ENCODE results near the gene MRPL58.

MRPL58 gene

DNA sequence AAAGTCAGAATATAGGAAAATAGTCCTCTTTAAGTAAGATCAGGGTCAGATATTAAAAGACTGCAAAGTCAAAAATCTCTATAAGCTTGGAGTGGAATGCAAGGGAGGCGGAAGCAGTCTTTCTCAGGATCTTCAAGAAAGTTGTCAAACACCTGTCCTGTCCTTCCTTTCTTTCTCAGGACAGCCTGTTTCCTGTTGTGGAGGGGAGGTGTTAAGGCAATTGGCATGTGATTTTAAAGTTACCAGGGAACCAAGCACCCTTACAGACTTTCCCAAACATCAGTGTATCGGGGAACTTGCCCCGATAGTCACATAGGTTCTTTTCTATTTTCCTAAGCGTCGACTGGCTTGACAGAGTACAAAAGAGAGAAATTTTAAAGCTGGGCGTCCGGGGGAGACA lies 32.2 kb downstream of the MRPL58 start:
- no peak for TF ChIP-seq CTCF (IDR thresholded peaks at IDR 0.05; ENCODE audit: borderline replicate concordance, insufficient read depth, low read depth, low read length)
- no peak overlapping the region for H3K4me3 ChIP-seq (ENCODE audit: low read depth, low read length)

GRCh38 chr17:75045946-75046406 lies 33.5 kb downstream of the MRPL58 start:
- peak overlapping the region; percentile 99 for H3K4me3 ChIP-seq (ENCODE audit: low read depth, low read length)

GRCh38 chr17:75046407-75047289 lies 34.2 kb downstream of the MRPL58 start, which contains the start of the genes ATP5PD and KCTD2:
Gene ATP5PD, minus strand, starts transcription at chr17:75046969. Its CDS starts 4,319 bp downstream, at chr17:75042650.
Gene KCTD2, plus strand, starts transcription at chr17:75047225. Its CDS starts 26 bp downstream, at chr17:75047251.
- no peak for TF ChIP-seq CTCF (IDR thresholded peaks at IDR 0.05; ENCODE audit: borderline replicate concordance, insufficient read depth, low read depth, low read length)
- peak within 1 kb of the TSS; percentile 99 for H3K4me3 ChIP-seq (ENCODE audit: low read depth, low read length)

DNA sequence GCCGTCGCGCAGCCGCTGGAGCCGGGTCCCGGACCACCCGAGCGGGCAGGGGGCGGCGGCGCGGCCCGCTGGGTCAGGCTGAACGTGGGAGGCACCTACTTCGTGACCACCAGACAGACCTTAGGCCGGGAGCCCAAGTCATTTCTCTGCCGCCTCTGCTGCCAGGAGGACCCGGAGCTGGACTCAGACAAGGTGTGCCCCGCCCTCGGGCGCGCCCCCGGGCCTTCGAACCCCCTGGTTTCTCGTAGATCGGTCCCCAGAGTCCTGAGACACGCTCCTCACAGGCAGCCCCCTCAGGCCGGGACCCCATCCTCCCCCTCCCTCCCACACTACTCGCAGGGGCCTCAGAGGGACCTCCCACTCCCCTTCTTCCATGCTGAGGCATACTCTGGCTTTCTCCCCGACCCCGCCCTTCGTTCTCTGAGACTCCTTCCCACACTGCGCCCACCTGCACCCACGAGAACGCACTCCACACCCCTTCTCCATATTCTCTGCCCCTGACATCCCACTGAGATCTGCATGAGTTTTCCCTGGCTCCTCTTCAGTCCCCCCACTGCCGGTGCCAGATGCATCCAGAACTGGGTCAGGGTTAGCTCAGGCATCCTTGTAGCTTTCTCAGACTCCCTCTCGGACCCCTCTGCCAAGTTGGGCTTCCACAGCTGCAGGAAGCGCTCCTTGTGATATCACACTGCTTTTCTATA lies 35.1 kb downstream of the MRPL58 start:
- H3K4me3 ChIP-seq (ENCODE audit: low read depth, low read length), result peak overlapping the region; percentile 99
- no peak for TF ChIP-seq CTCF (IDR thresholded peaks at IDR 0.05; ENCODE audit: borderline replicate concordance, insufficient read depth, low read depth, low read length)

- no peak for TF ChIP-seq CTCF (IDR thresholded peaks at IDR 0.05; ENCODE audit: borderline replicate concordance, insufficient read depth, low read depth, low read length)
Measured at GRCh38 chr17:75048249-75048878, 35.9 kb downstream of the MRPL58 start.

DNA sequence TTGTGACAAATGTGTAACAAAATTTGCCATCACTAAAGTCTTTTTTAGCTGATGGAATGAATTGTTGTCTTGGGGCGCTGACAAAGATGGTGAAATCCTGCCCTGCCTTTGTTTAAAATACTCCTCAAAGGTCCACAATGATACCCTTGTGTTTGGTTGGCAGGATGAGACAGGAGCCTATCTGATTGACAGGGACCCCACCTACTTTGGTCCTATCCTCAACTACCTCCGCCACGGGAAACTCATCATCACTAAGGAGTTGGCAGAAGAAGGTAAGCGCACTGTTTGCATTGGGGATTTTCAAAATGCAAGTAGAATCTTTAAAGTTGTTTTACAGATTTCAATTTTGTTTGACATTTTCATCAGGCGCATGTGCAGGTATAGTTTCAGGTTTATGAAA lies 36.6 kb downstream of the MRPL58 start:
- TF ChIP-seq CTCF (IDR thresholded peaks at IDR 0.05; ENCODE audit: borderline replicate concordance, insufficient read depth, low read depth, low read length), result no peak
- H3K4me3 ChIP-seq (ENCODE audit: low read depth, low read length), result no peak overlapping the region

More at GRCh38 chr17:75048249-75048878, 35.9 kb downstream of the MRPL58 start:
- peak overlapping the region; percentile 99 for H3K4me3 ChIP-seq (ENCODE audit: low read depth, low read length)

DNA sequence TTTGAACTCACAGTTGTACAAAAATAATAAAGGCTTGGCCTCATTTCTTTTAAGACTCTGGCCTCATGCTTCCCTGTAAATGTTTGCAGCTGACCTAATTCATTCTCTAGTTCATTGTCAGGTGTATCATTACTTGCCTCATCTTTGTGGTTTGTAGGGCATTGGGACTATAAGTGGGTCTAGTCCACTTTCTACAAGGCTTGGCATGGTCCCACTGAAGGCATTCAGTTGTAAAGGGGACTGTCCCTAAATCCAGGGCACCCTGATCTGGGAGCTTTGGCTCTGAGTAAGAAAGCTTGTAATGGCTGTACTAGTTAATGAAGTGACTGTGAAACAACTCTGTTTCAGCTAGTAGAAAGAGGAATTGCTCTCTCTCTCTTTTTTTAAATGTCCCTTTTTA lies 37.2 kb downstream of the MRPL58 start:
- no peak for TF ChIP-seq CTCF (IDR thresholded peaks at IDR 0.05; ENCODE audit: borderline replicate concordance, insufficient read depth, low read depth, low read length)
- H3K4me3 ChIP-seq (ENCODE audit: low read depth, low read length), result no peak overlapping the region

All from GM12875 (cell line).